Neural cell (in vitro differentiated cells): ENCODE data around the gene ARL4C. TPM values are rescaled to one million over a fixed set of nuclear protein-coding genes. Genes with fewer than 3 reads are reported as not detected.

Experiments
- H2AFZ ChIP-seq: fragments of 200-600, 300-800 bp; sonication (generic), shearing (Covaris generic); 2 replicates; pipeline ENCODE4 v1.6.0; 2014; ENCODE audit warnings: low read depth, mild to moderate bottlenecking, antibody characterized with exemption, low read length, moderate library complexity
- H3F3A ChIP-seq: fragments of 200-600 bp; shearing (Covaris generic); 2 replicates; pipeline ENCODE4 v1.6.1; 2016; ENCODE audit warnings: mild to moderate bottlenecking, moderate library complexity, mixed read lengths, antibody characterized with exemption, low read length; ENCODE audit not compliant: insufficient read depth, poor library complexity, severe bottlenecking
- H3K27ac ChIP-seq: fragments of 200-600, 300-800 bp; sonication (generic), shearing (Covaris generic); 2 replicates; pipeline ENCODE4 v1.5.1; 2014; ENCODE audit warnings: mild to moderate bottlenecking, low read length, moderate library complexity
- H3K27me3 ChIP-seq: fragments of 300-800, 200-600 bp; sonication (generic), shearing (Covaris generic); 2 replicates; pipeline ENCODE4 v1.6.0; 2014; ENCODE audit warnings: mild to moderate bottlenecking, low read depth, low read length, moderate library complexity; ENCODE audit not compliant: insufficient read depth
- H3K36me3 ChIP-seq: fragments of 300-800, 200-600 bp; sonication (generic), shearing (Covaris generic); 2 replicates; pipeline ENCODE4 v1.5.1; 2014; ENCODE audit warnings: mild to moderate bottlenecking, antibody characterized with exemption, low read length, moderate library complexity; ENCODE audit not compliant: insufficient read depth
- H3K4me2 ChIP-seq: fragments of 300-800, 200-600 bp; sonication (generic), shearing (Covaris generic); 2 replicates; pipeline ENCODE4 v1.6.0; 2014; ENCODE audit warnings: mild to moderate bottlenecking, low read length
- H3K4me3 ChIP-seq: fragments of 300-800, 200-600 bp; sonication (generic), shearing (Covaris generic); 2 replicates; pipeline ENCODE4 v1.5.1; 2014; ENCODE audit warnings: mild to moderate bottlenecking, low read length, moderate library complexity
- H3K79me2 ChIP-seq: fragments of 200-600 bp; shearing (Covaris generic); replicated peaks from 2 replicates; pipeline ENCODE4 v1.6.0; 2014; ENCODE audit warnings: mild to moderate bottlenecking, low read length, moderate library complexity; ENCODE audit not compliant: insufficient read depth
- H3K9ac ChIP-seq: fragments of 300-800, 200-600 bp; sonication (generic), shearing (Covaris generic); 2 replicates; pipeline ENCODE4 v1.6.1; 2016; ENCODE audit warnings: mild to moderate bottlenecking, low read length, mixed read lengths
- H3K9me2 ChIP-seq: fragments of 200-600 bp; shearing (Covaris generic); 2 replicates; pipeline ENCODE4 v1.6.1; 2016; ENCODE audit warnings: mild to moderate bottlenecking, low read length, mixed read lengths; ENCODE audit not compliant: insufficient read depth
- H3K9me3 ChIP-seq: fragments of 200-600, 300-800 bp; sonication (generic), shearing (Covaris generic); 2 replicates; pipeline ENCODE4 v1.6.1; 2016; ENCODE audit warnings: mild to moderate bottlenecking, mixed run types, low read length, moderate library complexity, mixed read lengths
- H4K20me1 ChIP-seq: fragments of 200-600 bp; shearing (Covaris generic); 2 replicates; pipeline ENCODE4 v1.6.1; 2016; ENCODE audit warnings: mild to moderate bottlenecking, mixed run types; ENCODE audit not compliant: insufficient read depth
- CTCF ChIP-seq: fragments of 450-650 bp; IDR thresholded peaks from 2 replicates; pipeline ENCODE4 v1.5.1; 2014; ENCODE audit warnings: antibody characterized with exemption, mild to moderate bottlenecking, moderate library complexity; ENCODE audit not compliant: poor library complexity, severe bottlenecking
- EP300 ChIP-seq: fragments of 450-650 bp; conservative IDR thresholded peaks from 2 replicates; pipeline ENCODE4 v1.6.1; 2014; ENCODE audit warnings: antibody characterized with exemption, mild to moderate bottlenecking, moderate library complexity; ENCODE audit not compliant: poor library complexity, severe bottlenecking
- EZH2 ChIP-seq: fragments of 200-600, 300-800 bp; shearing (Covaris generic), sonication (generic); IDR thresholded peaks from 2 replicates; pipeline ENCODE4 v1.6.1; 2014; ENCODE audit warnings: antibody characterized with exemption, low read length, borderline replicate concordance, mild to moderate bottlenecking; ENCODE audit not compliant: insufficient read depth, poor library complexity, severe bottlenecking
- MXI1 ChIP-seq: fragments of 450-650 bp; conservative IDR thresholded peaks from 2 replicates; pipeline ENCODE4 v1.6.1; 2014; ENCODE audit warnings: antibody characterized with exemption, mild to moderate bottlenecking; ENCODE audit not compliant: poor library complexity, severe bottlenecking
- POLR2AphosphoS5 ChIP-seq: IDR thresholded peaks from 2 replicates; pipeline ENCODE4 v1.6.1; 2012
- RAD21 ChIP-seq: fragments of 450-650 bp; conservative IDR thresholded peaks from 2 replicates; pipeline ENCODE4 v1.6.1; 2014; ENCODE audit warnings: antibody characterized with exemption, mild to moderate bottlenecking, moderate library complexity
- REST ChIP-seq: IDR thresholded peaks from 2 replicates; pipeline ENCODE4 v1.6.1; 2012; ENCODE audit warnings: borderline replicate concordance
- SMC3 ChIP-seq: fragments of 450-650 bp; conservative IDR thresholded peaks from 2 replicates; pipeline ENCODE4 v1.6.1; 2014; ENCODE audit warnings: antibody characterized with exemption, mild to moderate bottlenecking, moderate library complexity; ENCODE audit not compliant: poor library complexity
- TAF1 ChIP-seq: IDR thresholded peaks from 2 replicates; pipeline ENCODE4 v1.6.1; 2012; ENCODE audit warnings: low read depth
- polyA plus RNA-seq: library from polyadenylated mRNA; depleted of rRNA; stranded (reverse); fragments of >200 nt; gene quantifications from 2 replicates; pipeline ENCODE4 v1.2.3, GENCODE V29; 2014

ARL4C gene
- polyA plus RNA-seq, 1 donor from 2014 or later: 20.3 TPM

- Histone ChIP-seq H4K20me1 (no peaks in the 10 kb centered on the region), H3K9me2 (no peaks in the 10 kb centered on the region), H3K4me2 (no peak overlapping the region), H3K79me2 (no peaks in the 10 kb centered on the region), H3K4me3 (no peak overlapping the region), H3K9me3 (no peaks in the 10 kb centered on the region), H2AFZ (no peak overlapping the region), H3K27ac (no peak overlapping the region), H3F3A (no peaks in the 10 kb centered on the region), H3K36me3 (no peaks in the 10 kb centered on the region), H3K27me3 (no peaks in the 10 kb centered on the region), H3K9ac (no peak overlapping the region)
- no peak for TF ChIP-seq REST
- TF ChIP-seq EP300: no peak
- no peak for TF ChIP-seq SMC3
- no peak for TF ChIP-seq EZH2
- no peak for TF ChIP-seq MXI1
- no peak for TF ChIP-seq CTCF
- no peak for TF ChIP-seq RAD21
- no peak for TF ChIP-seq TAF1
- no peak for TF ChIP-seq POLR2AphosphoS5
These were observed 48.9 kb downstream of the ARL4C start for GRCh38 chr2:234447963-234448362.

- no peak overlapping the region for H3K4me3 ChIP-seq
- H4K20me1 ChIP-seq: no peaks in the 10 kb centered on the region
- TF ChIP-seq EZH2 (no peak), TAF1 (no peak), CTCF (no peak), EP300 (no peak), SMC3 (no peak), REST (no peak), POLR2AphosphoS5 (no peak), RAD21 (no peak), MXI1 (no peak)
- no peak overlapping the region for H2AFZ ChIP-seq
- no peaks in the 10 kb centered on the region for H3K9me3 ChIP-seq
- H3K79me2 ChIP-seq: no peaks in the 10 kb centered on the region
- no peak overlapping the region for H3K4me2 ChIP-seq
- no peak overlapping the region for H3K9ac ChIP-seq
- no peaks in the 10 kb centered on the region for H3K36me3 ChIP-seq
- H3F3A ChIP-seq: no peaks in the 10 kb centered on the region
- H3K9me2 ChIP-seq: no peaks in the 10 kb centered on the region
- no peak overlapping the region for H3K27ac ChIP-seq
- no peaks in the 10 kb centered on the region for H3K27me3 ChIP-seq
These were observed 49.7 kb downstream of the ARL4C start for GRCh38 chr2:234447189-234447588.
